GM19324 (cell line): ENCODE data around the gene LRRTM3.
A peak's percentile ranks its signal among the peaks of the same experiment; 100 is the strongest.

Source experiments
- ATAC-seq: cut with Tn5 transposase; IDR thresholded peaks from one replicate; pipeline ENCODE4 v1.9.1; 2021; ENCODE audit warnings: mild to moderate bottlenecking, moderate library complexity; ENCODE audit not compliant: unreplicated experiment, low FRiP score

Gene LRRTM3

DNA sequence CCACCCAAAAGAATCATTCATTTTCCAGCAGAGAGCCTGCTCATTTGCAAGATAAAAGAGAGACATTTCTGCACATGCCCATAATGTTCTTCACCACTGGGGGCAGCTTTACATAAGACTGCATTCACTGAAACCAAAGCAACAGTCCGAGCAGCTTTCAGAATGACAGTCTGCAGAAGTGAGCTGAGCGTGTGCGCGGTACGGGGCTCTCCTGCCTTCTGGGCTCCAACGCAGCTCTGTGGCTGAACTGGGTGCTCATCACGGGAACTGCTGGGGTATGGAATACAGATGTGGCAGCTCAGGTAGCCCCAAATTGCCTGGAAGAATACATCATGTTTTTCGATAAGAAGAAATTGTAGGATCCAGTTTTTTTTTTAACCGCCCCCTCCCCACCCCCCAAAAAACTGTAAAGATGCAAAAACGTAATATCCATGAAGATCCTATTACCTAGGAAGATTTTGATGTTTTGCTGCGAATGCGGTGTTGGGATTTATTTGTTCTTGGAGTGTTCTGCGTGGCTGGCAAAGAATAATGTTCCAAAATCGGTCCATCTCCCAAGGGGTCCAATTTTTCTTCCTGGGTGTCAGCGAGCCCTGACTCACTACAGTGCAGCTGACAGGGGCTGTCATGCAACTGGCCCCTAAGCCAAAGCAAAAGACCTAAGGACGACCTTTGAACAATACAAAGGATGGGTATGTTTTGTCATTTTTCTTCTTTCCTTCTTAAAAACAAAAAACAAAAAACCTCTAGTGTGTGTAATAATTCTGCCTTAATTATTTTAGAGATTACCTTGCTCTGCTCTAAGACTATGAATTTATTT is at the start of gene LRRTM3:
Gene LRRTM3 (plus strand): TSS at position 141 of the 820 bp plus-strand sequence.
- peak; percentile 100 for ATAC-seq

DNA sequence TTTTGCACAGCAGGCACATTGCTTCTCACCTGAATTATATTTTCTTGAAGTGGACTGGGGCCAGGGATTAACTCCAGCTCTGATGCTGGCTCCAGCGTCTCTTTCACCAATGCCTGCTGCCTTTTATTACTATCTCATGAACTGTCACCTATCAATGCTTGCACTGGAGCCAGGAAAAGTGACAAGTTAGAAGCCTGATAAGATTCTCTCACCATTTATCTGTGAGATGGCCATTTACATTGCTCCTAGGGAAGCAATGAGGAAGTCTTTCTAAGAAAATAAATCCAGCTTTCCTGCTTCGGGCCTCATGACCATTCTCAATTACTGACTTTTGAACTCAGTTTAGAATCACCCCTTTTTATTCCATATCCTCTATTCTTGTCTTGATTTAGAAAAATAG is 48.5 kb upstream of the LRRTM3 start:
- ATAC-seq, result no peak

DNA sequence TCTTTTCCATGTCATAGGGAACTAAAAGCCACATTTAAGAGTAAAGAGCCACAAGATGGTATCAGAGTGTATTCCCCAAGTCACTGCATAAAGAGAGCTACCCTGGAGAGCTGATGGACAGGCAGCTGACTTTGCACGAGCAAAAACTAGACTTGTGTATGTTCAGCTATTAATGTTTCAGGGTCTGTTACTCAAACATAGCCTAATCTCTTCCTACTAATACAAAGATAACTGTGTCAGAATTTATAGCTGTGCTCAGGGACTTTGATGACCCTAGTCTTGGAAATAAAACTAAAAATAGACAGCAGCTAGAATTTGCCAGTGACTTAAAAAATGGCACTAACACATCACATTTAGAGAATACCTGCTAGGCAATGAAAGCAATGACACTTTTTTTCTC is 45.5 kb upstream of the LRRTM3 start:
- no peak for ATAC-seq

DNA sequence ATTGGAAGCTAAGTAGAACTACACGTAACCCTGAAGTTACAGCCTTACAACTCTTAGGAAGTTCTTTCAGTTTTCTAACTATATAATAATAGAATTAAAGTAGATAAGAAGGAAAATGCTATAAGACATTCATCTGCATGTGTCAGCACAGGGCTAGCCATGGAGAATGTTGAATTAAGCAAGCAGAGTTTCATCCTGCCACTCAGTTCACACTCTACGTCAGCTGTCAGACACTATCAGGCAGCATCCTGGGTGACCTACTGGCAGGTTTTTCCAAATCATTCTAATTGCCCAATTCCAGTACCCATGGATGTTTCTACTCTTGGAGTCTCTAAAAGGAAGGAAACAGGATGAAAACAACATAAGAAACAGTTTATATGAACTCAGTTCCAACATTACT is 45.0 kb upstream of the LRRTM3 start:
- no peak for ATAC-seq

DNA sequence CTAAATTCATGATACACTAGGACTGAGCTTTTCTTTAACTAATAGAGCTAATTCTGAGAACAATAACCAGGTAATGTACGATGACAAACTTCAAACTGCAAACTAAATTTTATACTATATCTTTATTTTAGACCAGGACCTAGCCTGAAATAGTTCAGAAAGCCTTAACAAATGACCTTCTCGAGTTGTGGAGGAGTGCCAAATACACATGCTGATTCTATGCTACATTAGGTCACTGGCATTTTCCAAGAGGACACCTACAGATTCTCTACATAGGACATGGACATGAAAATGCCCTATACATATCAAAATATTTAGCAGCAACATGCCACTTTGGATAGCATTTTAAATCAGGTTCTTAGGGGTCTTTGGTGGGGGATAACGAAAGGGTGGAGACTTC is 44.0 kb upstream of the LRRTM3 start:
- ATAC-seq, result no peak

DNA sequence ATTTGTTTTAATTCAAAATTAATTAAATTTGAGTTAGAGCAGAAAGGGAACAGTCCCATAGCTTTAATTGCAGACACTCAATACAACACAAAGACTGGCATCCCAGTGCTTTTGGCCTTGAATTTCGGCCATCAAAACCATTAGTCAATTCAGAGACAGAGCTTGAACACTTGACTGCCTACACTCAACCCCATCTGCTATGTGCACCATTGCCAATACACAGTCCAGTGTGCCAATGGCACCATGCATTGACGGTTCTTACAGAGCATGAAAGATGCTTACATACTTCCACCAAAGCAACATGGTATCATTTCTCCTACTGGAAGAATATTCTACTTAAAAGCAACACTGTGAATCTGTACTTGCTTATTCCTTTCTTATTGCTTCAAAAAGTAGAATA is 43.6 kb upstream of the LRRTM3 start:
- ATAC-seq, result no peak

DNA sequence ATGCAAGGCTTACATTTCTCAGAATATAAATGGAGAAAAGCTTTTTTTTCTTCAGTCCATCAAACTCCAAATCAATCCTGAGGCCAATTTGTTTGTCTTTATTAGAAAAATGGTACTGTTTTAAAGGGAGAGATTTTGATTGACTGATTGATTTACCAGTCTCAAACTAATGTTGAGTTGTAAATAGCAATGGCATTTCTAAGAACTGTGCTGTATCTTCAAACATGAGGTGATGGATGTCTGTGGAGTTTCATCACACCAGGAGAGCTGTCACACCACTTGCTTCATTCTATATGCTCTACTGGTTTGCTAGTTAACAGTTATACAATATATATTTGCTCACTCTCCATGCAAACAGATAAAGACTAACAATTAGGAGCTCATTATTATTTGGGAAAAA is 39.0 kb upstream of the LRRTM3 start:
- no peak for ATAC-seq

DNA sequence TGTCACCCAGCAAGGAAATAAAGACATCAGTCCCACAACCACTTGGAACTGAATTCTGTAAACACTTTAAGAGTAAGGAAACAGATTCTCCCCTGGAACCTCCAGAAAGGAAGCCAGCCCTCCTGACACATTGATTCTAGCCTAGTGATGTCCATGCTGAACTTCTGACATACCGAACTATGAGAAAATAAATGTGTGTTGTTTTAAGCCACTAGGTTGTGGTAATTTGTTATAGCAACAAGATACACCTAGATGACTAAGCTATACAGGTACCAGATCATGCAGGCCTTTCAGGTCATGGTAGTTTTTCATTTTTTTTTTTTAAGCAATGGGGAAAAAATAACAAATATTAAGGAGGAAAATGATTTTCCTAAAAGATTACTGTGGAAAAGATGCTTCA is 37.6 kb upstream of the LRRTM3 start:
- no peak for ATAC-seq

DNA sequence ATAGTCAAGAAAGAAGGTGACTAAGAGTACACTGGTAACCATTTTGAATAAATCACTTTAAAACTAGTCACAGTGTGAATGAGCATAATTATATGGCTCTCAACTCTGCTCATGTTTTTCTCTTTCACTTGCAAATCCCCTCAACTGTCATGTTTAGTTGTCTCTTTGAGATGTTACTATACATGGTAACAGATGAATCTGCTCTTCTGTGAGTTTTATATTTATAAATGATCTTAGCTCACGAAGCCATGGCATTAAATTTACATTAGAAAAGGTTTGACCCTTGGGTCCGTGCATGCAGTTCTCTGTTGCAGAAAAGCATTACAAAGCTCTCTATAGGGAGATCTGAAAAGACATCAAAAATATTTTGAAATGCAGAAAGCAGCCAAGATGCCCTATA is 33.0 kb upstream of the LRRTM3 start:
- ATAC-seq, result no peak

DNA sequence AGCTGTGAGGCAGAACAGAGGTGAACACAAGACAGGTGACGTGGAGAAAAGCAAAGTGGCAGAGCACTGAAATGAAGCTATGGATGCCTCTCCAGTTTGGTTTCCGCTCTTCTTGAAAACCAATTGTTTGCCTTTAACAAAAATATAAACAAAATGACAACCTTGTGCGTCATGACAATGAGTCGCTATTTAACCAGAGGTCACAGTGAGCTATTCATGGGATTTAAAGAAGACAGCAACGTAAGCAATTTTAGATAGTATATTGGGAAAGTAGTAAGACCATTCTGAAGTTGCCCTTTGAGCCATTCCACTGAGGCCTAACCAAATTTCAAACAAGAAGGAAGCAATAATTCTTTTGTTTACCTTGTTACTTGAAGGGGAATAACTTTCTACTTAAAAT is 15.2 kb upstream of the LRRTM3 start:
- no peak for ATAC-seq

DNA sequence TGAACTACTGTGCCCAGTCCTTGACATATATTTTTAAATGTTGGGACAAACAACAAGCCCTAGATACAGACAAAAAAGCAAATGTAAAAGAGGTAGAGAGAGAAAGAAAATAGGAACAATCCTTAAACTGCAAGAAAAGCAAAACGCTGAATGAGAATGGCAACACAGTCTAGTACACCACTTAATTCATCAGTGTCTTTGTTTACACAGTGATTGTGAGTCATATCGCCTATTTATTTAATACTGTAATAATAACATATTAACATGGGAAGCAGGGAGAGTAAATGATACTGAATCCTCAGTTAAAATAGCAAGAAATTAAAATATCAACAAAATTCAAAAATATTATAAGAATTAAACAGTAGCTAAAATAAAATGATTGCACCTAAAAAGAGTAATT is 9.8 kb upstream of the LRRTM3 start:
- ATAC-seq, result no peak

DNA sequence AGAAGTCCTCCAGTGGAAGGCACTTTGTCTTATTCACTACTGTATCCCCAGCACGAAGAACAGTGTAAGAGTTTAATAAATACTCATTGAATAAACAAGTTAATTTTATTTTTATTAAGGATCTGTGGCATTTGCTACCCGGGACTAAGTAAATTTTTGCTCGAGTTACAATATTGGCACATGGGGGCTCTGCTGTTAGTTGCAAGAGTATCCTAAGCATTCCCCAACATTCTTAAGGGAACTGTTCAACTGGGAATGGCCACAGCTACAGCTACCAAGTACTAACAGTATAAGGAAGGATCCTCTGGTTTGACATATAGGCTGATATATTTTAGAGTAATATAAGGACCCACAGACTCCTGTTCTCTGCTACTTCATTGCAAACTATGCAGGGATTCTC is 8.7 kb upstream of the LRRTM3 start:
- ATAC-seq, result no peak

DNA sequence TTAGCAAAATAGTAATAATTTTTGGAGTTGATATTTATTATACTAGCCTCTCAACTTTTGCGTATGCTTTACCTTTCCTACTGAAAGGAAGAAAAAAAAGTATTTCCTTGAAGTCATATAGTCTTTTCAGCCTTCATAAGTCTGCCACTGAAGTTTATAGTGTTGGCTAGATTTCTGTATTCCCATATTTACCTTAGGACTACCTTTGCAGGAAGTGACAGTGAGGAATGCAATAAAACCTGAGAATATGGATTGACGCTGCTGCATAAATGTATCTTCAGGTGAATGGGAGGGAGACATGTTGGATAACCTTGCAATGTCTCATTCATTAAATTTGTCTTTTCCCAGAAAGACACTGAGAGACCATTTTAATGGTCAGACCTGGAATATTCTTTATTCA is 6.6 kb upstream of the LRRTM3 start:
- no peak for ATAC-seq

DNA sequence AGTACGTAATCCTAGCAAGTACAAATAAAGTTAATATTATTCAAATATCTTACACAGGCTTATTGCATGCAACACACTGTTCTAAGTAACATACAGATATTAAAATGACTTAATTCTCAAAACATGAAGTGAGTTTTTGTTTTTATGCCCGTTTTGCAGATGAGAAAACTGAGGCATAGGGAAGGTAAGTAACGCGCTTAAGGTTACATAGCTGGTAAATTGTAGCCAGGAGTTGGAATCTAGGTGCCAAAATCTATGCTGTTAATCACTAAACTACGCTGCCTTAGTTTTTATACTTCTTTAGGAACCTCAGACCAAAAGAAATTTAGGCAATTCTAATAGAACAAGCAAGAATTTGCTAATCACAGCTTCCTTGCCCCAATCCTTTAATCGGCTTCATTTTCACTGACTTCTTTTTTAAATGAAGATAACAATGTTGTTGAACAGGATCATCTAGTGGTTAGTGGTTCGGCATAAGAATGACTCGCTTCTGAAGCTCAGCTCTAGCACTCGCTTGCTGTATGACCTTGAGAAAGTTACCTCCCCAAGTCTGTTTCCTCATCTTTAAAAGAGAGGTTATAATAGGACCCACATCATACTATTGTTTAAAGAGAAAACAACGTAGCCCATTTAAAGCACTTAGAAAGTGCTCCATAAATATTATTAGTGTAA is 1.0 kb upstream of the LRRTM3 start:
- no peak for ATAC-seq

DNA sequence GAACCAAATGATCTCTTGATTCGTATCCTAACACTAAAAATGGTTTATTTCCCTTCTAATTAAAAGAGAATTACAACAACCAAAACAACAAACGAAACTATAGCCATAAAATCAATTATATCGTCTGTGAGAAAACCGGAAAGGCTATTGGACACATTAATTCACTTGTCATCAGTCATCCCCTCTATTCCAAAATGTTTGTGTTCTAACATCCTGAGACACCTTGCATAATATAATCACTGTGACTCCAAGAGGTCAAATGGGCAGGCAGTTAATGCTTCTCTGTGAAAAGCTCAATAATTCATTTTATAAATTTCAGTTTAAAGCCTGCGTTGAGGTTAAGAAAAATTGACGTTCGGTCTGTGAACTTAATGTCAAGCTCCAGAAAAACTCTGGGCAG is 463 bp upstream of the LRRTM3 start:
- ATAC-seq, result no peak

DNA sequence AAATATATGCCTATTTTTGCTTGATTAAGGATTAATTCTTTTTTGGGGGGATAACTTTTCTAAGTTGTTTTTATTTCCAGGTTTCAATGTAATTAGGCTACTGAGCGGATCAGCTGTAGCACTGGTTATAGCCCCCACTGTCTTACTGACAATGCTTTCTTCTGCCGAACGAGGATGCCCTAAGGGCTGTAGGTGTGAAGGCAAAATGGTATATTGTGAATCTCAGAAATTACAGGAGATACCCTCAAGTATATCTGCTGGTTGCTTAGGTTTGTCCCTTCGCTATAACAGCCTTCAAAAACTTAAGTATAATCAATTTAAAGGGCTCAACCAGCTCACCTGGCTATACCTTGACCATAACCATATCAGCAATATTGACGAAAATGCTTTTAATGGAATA is 1.0 kb downstream of the LRRTM3 start:
- no peak for ATAC-seq

DNA sequence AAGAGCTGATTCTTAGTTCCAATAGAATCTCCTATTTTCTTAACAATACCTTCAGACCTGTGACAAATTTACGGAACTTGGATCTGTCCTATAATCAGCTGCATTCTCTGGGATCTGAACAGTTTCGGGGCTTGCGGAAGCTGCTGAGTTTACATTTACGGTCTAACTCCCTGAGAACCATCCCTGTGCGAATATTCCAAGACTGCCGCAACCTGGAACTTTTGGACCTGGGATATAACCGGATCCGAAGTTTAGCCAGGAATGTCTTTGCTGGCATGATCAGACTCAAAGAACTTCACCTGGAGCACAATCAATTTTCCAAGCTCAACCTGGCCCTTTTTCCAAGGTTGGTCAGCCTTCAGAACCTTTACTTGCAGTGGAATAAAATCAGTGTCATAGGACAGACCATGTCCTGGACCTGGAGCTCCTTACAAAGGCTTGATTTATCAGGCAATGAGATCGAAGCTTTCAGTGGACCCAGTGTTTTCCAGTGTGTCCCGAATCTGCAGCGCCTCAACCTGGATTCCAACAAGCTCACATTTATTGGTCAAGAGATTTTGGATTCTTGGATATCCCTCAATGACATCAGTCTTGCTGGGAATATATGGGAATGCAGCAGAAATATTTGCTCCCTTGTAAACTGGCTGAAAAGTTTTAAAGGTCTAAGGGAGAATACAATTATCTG is 1.6 kb downstream of the LRRTM3 start:
- no peak for ATAC-seq

DNA sequence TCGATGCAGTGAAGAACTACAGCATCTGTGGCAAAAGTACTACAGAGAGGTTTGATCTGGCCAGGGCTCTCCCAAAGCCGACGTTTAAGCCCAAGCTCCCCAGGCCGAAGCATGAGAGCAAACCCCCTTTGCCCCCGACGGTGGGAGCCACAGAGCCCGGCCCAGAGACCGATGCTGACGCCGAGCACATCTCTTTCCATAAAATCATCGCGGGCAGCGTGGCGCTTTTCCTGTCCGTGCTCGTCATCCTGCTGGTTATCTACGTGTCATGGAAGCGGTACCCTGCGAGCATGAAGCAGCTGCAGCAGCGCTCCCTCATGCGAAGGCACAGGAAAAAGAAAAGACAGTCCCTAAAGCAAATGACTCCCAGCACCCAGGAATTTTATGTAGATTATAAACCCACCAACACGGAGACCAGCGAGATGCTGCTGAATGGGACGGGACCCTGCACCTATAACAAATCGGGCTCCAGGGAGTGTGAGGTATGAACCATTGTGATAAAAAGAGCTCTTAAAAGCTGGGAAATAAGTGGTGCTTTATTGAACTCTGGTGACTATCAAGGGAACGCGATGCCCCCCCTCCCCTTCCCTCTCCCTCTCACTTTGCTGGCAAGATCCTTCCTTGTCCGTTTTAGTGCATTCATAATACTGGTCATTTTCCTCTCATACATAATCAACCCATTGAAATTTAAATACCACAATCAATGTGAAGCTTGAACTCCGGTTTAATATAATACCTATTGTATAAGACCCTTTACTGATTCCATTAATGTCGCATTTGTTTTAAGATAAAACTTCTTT is 2.3 kb downstream of the LRRTM3 start:
- no peak for ATAC-seq

DNA sequence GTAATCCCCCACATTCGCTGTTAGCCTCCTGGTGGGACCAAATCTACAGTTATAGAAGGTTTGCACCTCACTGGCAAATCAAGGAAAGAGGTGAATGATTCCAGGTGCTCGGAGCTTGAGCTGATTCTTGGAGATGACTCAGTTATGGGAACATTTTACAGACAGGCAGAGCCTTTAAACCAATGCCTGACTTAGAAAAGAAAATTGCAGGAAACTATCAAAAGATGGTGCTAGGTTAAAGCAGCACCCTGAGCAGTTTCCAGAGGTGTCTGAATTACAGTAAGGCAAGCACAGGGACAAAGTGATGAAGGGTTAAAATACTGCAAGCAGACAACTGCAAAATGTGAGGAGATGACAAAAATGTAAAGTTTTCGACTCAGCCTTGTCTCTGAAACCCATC is 2.9 kb downstream of the LRRTM3 start:
- ATAC-seq, result no peak

DNA sequence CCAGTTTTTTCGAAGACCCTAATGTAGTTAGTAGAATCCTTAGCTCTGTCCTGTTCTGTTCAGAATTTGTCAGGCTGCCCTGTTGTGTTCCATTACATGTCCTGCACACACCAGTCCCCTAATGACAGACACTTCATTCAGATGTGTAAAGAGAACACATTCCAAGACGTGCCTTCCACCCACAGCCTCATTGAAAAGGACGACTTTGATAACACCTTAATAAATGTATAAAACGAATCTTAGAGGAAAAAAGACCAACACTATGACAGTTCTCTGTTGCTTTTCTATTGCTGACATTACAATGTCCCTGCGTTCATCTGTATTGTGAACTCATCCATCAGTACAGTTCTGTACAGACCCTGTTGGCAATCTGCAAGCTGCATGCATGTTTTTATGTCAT is 3.5 kb downstream of the LRRTM3 start:
- ATAC-seq, result no peak
